Central memory CD8-positive, alpha-beta T cell (primary cell): ENCODE data around the gene FXN.
A peak's percentile ranks its signal among the peaks of the same experiment; 100 is the strongest.

Experiments
- ATAC-seq: fragments of 150-1000 bp; cut with Tn5 transposase; replicated peaks from 2 replicates; pipeline ENCODE4 v1.10.0; 2022; ENCODE audit warnings: mild to moderate bottlenecking, moderate FRiP score, moderate number of reproducible peaks; ENCODE audit not compliant: poor library complexity, severe bottlenecking; ENCODE audit errors: extremely low read depth
- DNase-seq, 2 donors: peaks; one replicate each; pipeline ENCODE4 v3.0.0; 2021; ENCODE audit warnings: low spot score in 2 of 2
- H3K27ac Mint-ChIP-seq: one replicate; pipeline ENCODE4 v1.8.0; 2022; ENCODE audit warnings: low read depth, mild to moderate bottlenecking, moderate library complexity, mixed read lengths
- H3K27me3 Mint-ChIP-seq: one replicate; pipeline ENCODE4 v1.8.0; 2022; ENCODE audit warnings: mixed read lengths
- H3K36me3 Mint-ChIP-seq: one replicate; pipeline ENCODE4 v1.8.0; 2022; ENCODE audit warnings: mild to moderate bottlenecking, moderate library complexity, mixed read lengths; ENCODE audit not compliant: insufficient read depth
- H3K4me1 Mint-ChIP-seq: one replicate; pipeline ENCODE4 v1.8.0; 2022; ENCODE audit warnings: mixed read lengths
- H3K4me3 Mint-ChIP-seq: one replicate; pipeline ENCODE4 v1.8.0; 2022; ENCODE audit warnings: mild to moderate bottlenecking, moderate library complexity, mixed read lengths
- H3K9me3 Mint-ChIP-seq: one replicate; pipeline ENCODE4 v1.8.0; 2022; ENCODE audit warnings: mixed read lengths

The FXN gene

DNA sequence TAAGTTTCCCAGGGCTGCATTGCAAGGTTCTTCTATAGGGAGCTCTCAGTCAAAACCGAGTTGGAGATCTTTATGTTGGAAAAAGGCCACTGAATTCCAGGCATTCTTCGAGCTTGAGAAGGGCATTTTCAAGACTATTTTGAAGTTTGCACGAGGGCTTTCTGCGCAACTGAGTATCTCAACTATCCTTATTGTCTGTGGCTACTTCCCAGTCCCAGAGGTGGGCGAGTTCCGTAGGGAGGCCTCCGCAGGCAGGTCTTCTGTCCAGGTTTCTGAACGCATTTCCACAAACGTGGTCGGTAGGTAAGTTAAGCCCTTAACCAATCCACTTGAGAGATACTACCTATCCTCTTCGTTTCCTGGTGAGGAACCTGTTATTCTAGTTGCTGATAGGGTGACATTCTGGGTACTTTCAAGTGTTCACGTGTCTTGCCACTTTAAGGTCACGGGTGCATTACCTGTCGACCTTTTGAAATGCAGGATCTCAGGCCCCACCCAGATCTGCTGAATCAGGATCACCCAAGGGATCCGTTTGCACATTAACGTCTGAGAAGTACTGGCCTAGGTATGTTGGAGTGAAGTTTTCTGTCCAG lies 87.1 kb downstream of the FXN start:
- DNase-seq (no peak), ATAC-seq (no peak)
- Mint-ChIP-seq H3K36me3 (peaks cover 1% of the 10 kb centered on the region), H3K4me1 (peaks cover 9% of the 10 kb centered on the region), H3K27ac (no peak overlapping the region), H3K27me3 (no peaks in the 10 kb centered on the region), H3K4me3 (peak overlapping the region; percentile 87), H3K9me3 (no peaks in the 10 kb centered on the region)

DNA sequence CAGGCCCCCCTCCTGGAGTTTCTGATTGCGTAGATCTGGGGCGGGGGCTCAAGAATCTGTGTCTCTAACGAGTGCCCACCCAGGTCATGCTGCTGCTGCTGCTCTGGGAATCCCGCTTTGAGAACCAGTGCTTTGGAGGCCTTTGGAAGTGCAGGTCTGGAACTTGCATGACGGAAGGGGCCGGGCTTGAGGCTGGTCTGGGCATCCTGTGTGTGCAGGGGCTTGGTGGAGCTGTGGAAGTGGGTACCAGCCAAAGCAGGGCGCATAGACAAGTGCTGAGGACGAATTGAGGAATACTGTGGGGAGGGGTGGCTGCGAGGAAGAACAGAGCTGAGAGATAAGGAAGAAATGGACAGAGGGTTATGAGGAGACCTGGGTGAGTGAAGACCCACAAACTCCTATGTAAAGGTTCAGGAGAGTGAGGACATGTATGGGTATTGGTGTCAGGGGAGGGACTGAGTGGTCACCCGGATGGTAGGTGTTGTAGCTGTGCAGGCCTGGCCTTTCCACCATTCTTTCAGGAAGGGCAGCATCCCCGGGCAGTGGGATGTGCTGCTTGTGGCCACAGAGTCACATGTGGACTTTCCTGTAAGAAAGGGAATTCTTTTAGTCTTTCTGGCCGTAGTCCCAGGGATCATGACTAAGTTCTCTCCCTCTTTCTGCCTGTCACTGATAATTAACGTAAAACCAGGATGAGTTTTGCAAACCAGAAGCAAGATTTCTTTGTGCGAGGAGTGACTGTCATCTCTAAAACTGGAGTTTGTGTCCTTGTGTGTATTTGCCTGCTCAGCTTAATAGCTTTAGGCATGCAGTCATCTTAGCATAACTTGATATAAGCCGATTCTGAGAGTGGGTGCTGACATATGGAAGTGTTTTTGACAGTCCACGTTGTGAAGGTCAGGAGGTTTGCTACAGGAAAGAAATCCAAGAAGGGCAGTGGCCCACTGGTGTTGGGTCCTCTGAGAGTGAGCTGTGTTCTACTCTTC lies 95.2 kb downstream of the FXN start:
- no peak overlapping the region for H3K4me3 Mint-ChIP-seq
- DNase-seq (no peak), ATAC-seq (no peak)
- no peaks in the 10 kb centered on the region for H3K27me3 Mint-ChIP-seq
- H3K27ac Mint-ChIP-seq = no peak overlapping the region
- no peaks in the 10 kb centered on the region for H3K9me3 Mint-ChIP-seq
- H3K4me1 Mint-ChIP-seq = no peaks in the 10 kb centered on the region
- H3K36me3 Mint-ChIP-seq = no peaks in the 10 kb centered on the region

DNA sequence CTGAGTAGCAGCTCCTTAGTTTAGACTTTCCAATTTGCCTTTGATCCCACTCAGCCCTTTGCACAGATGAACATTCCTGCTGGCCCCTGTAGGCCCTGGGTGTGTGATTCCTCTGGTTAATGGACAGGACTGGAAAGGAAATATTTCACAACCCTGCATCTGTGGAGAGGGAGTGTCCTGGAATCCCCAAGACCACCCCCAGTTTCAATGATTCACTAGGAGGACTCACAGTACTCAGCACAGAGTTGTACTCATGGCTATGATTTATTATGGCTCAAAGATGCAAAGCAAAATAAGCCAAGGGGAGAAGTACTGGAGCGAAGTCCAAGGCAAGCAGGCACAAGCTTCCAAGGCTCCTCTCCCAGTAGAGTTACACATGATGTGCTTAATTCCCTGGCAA lies 96.1 kb downstream of the FXN start:
- Mint-ChIP-seq H3K9me3 (no peaks in the 10 kb centered on the region), H3K4me1 (no peaks in the 10 kb centered on the region)

DNA sequence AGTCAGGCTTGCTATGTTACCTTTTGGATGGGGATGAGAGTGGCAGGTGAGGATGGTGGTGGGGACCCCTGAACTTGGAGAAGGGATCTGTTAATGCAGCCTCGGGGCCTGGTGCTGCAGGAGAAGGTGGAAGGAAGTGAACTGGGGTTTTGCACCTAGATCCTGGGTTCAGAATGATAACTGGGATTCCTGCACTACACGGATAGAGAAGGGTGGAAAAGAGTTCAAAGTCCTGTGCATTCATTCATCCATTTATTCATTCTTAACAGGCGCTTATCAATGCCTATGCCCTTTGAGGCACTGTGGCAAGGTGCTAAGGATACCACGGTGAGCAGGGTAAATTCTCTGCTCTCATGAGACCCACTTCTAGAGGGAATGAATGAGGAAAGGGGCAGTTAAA lies 96.8 kb downstream of the FXN start:
- H3K27ac Mint-ChIP-seq = no peak overlapping the region
- DNase-seq (no peak), ATAC-seq (no peak)
- no peaks in the 10 kb centered on the region for H3K4me1 Mint-ChIP-seq
- no peaks in the 10 kb centered on the region for H3K9me3 Mint-ChIP-seq
- no peak overlapping the region for H3K4me3 Mint-ChIP-seq
- H3K27me3 Mint-ChIP-seq = no peaks in the 10 kb centered on the region
- no peaks in the 10 kb centered on the region for H3K36me3 Mint-ChIP-seq

More for the DNA sequence above, 96.1 kb downstream of the FXN start:
- DNase-seq (no peak), ATAC-seq (no peak)
- H3K4me3 Mint-ChIP-seq = no peak overlapping the region
- no peak overlapping the region for H3K27ac Mint-ChIP-seq
- H3K27me3 Mint-ChIP-seq = no peaks in the 10 kb centered on the region
- H3K36me3 Mint-ChIP-seq = no peaks in the 10 kb centered on the region

DNA sequence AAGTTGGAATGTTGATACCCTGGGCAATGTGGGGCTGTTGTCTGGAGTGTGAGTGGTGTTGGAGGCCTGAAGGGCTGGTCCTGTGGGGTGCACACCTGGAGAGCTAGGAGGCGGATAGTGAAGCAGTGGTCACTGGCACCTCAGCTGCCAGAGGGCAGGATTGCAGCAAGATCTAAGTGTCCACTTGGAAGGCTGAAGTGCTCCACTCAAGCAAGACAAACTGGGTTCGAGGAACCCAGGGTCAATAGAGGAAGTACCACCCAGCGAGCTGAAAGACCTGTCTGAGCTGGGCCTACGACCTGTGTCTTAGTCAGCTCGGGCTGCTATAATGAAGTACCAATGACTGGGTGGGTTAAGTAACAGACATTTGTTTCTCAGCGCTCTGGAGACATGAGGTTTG lies 98.9 kb downstream of the FXN start:
- no peak for ATAC-seq
- Mint-ChIP-seq H3K4me1 (no peaks in the 10 kb centered on the region), H3K9me3 (no peaks in the 10 kb centered on the region), H3K4me3 (no peak overlapping the region), H3K27ac (peak overlapping the region; percentile 2), H3K36me3 (no peaks in the 10 kb centered on the region), H3K27me3 (no peaks in the 10 kb centered on the region)
- DNase-seq = no peak

DNA sequence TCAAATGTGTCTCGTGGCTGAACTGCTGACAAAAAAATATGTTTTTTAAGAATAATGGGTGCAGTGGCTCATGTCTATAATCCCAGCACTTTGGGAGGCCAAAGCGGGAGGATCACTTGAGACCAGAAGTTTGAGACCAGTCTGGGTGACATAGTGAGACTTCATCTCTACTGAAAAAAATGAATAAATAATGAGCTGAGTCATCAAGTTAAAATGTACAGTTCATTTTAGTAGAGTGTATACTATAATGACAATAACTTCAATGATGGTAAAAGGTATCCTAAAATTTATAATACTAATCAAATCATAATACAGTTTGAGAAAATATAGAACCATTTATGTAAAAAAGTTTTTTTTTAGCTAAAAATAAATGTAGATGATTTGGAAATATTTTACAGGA lies 100.6 kb downstream of the FXN start:
- Mint-ChIP-seq H3K27me3 (no peaks in the 10 kb centered on the region), H3K4me3 (no peak overlapping the region), H3K9me3 (no peaks in the 10 kb centered on the region), H3K36me3 (no peaks in the 10 kb centered on the region), H3K4me1 (no peaks in the 10 kb centered on the region), H3K27ac (no peak overlapping the region)
- ATAC-seq (no peak), DNase-seq (no peak)

DNA sequence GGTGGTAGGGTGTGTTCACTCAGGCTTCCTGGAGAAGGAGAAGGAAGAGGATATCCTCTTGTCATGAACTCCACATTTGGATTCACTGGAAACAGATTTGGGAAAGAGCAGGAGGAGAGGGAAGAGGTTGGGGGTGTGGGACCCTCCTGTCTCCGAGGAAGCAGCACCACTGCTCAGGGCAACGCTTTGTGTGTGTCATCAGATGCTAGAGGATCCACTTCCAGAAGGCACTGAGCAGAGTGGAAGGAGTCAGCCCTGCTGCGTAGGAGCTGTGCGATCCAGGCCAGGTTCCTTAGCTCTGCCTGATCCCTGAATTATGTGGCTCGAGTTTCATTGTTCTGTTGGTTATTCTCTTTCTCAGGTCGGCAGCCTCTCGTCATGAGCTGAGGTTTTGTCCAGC lies 101.2 kb downstream of the FXN start:
- no peaks in the 10 kb centered on the region for H3K4me1 Mint-ChIP-seq
- no peak for DNase-seq
- H3K27ac Mint-ChIP-seq = no peak overlapping the region

DNA sequence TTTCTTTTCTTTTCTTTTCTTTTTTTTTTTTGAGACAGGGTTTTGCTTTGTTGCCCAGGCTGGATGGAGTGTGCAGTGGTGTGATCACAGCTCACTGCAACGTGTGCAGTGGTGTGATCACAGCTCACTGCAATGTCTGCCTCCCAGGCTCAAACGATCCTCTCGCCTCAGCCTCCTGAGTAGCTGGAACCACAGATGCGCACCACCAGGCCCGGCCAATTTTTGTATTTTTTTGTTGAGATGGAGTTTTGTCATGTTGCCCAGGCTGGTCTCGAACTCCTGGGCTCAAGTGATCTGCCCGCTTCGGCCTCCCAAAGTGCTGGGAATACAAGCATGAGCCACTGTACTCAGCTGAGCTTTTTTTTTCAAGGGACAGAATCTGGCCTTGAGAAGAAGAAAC lies 101.8 kb downstream of the FXN start:
- H3K4me1 Mint-ChIP-seq = no peaks in the 10 kb centered on the region
- no peaks in the 10 kb centered on the region for H3K36me3 Mint-ChIP-seq
- DNase-seq = no peak
- H3K27ac Mint-ChIP-seq = no peak overlapping the region
- H3K9me3 Mint-ChIP-seq = no peaks in the 10 kb centered on the region
- H3K4me3 Mint-ChIP-seq = no peak overlapping the region
- no peak for ATAC-seq
- no peaks in the 10 kb centered on the region for H3K27me3 Mint-ChIP-seq

More for the DNA sequence above, 101.2 kb downstream of the FXN start:
- Mint-ChIP-seq H3K9me3 (no peaks in the 10 kb centered on the region), H3K27me3 (no peaks in the 10 kb centered on the region), H3K4me3 (no peak overlapping the region), H3K36me3 (no peaks in the 10 kb centered on the region)
- ATAC-seq = no peak

DNA sequence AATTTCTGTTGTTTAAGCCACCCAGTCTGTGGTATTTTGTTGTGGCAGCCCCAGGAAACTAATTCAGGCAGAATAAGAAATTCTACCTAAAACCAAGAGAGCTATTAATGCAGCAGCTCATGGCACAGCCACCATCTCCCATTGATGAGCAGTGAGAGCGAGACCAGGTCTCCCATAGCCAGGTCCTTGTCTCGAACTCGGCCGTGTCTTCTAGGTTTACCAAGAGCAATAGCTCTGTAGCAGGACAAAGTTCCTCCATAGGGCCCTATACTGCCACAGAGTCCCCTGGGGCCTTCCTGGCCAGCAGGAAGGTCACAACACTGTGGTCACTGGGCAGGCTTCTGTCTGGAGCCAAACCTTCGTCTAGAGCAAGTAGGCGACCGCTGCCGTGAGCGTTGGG lies 104.0 kb downstream of the FXN start:
- Mint-ChIP-seq H3K27me3 (no peaks in the 10 kb centered on the region), H3K4me3 (no peak overlapping the region), H3K4me1 (no peaks in the 10 kb centered on the region), H3K27ac (no peak overlapping the region), H3K9me3 (no peaks in the 10 kb centered on the region), H3K36me3 (no peaks in the 10 kb centered on the region)
- ATAC-seq (no peak), DNase-seq (no peak)

DNA sequence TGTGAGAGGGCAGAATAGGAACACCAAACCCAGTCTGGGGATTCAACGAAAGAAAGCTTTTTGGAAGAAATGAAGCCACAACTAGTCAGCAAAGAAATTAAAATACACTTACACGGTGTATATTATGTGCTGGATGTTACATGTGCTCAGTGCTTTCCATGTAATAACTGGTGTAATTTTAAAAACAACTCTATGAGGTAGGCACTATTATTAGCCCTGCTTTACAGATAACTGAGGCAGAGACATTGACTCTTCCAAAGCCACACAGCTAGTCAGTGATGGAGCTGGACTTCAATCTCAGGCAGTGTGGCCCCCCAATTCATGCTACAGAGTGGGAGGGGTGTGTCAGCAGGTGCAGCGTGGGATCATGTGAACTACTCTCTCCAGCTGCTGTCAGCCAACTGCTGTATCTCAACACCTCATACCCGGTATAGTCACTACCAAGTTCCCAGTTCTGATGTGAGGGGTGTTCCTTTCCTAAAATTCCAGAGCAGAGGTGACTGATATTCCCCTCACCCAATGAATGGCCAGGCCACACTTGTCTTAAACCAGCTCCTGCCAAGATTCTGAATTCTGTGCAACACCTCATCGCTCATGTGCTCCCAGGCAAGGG lies 104.7 kb downstream of the FXN start:
- Mint-ChIP-seq H3K4me1 (no peaks in the 10 kb centered on the region), H3K4me3 (no peak overlapping the region)
- no peak for DNase-seq

DNA sequence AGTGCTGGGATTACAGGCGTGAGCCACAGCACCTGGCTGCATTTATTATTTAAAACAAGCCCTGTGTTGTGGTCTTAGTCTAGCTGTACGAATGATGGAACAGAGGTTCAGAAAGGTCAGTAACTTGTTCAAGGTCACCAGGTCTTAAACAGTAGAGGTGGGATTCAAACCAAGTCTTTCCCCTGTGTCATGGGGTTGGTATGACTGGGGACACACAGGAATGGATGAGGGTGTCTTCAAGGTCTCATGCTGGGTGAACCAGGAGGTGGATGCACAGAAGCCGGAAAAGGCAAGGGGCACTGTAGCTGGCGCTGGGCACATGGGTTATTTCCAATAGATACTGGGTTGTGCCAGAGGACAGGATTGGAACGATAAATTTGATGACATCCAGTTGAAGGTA lies 106.3 kb downstream of the FXN start:
- ATAC-seq = no peak

More for the DNA sequence above, 104.7 kb downstream of the FXN start:
- H3K9me3 Mint-ChIP-seq = no peaks in the 10 kb centered on the region
- no peaks in the 10 kb centered on the region for H3K36me3 Mint-ChIP-seq
- ATAC-seq = no peak
- H3K27me3 Mint-ChIP-seq = no peaks in the 10 kb centered on the region
- H3K27ac Mint-ChIP-seq = no peak overlapping the region

DNA sequence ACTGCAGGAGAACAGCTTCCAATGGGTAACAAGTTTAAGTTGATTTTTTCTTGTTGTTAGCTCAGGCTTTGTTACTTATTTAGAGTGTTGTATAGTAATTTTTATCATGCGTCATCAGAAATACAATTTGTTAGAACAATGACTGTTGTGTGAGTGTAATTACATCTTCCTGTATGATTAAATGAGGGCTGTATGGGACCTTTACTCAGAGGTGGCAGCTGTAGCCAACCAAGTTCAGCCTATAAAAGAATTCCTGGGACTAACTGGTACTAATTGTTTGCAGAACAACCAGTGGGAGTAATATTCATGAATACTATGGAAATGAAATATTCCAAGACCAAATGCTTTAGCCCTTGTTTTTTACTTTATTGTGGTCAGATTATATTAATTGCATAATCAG lies 107.7 kb downstream of the FXN start:
- H3K9me3 Mint-ChIP-seq = no peaks in the 10 kb centered on the region
- no peaks in the 10 kb centered on the region for H3K4me1 Mint-ChIP-seq
- H3K4me3 Mint-ChIP-seq = no peak overlapping the region
- ATAC-seq (no peak), DNase-seq (no peak)
- no peaks in the 10 kb centered on the region for H3K27me3 Mint-ChIP-seq
- no peak overlapping the region for H3K27ac Mint-ChIP-seq
- peaks cover 2% of the 10 kb centered on the region for H3K36me3 Mint-ChIP-seq

More for the DNA sequence above, 106.3 kb downstream of the FXN start:
- no peak for DNase-seq
- Mint-ChIP-seq H3K9me3 (no peaks in the 10 kb centered on the region), H3K36me3 (no peaks in the 10 kb centered on the region), H3K27me3 (no peaks in the 10 kb centered on the region), H3K27ac (no peak overlapping the region), H3K4me3 (no peak overlapping the region), H3K4me1 (no peaks in the 10 kb centered on the region)
